ENCODE results near the gene CYP4F3.
"Not testable (repeated sequence)": the region's sequence is repeated elsewhere in the genome, so short reads cannot be mapped to it uniquely, and the experiment has no call there.

Gene CYP4F3

DNA sequence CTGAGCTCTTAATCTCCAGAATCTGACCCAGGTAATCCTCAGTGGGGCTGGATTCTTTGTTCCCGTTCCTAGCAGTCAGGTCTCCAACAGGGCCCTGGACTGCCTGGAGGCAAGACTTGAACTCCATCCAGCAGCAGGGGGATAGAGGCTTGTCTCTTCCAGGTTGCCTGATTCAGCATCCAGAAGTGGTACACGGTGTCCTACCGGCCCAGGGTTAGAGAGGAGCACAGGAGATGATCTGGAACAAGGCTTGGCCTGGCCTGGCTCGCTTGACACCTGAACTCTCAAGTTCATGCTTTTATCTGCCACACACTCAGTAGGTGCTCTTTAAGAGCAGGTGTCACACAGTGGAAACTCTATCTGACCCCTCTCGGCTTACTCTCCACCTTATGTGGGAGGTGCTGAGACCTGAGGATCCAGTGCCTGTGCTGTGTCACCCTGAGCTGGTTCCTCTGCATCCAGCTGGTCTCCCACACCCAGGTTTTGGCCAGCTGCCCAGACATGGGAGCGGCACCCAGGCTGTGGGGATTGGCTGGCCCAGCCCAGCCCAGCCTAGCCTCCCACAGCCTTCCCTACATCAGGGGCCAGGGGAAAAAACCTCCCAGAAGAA is at the start of gene CYP4F3:
TSS of gene CYP4F3 (plus strand) at position 604 of the 610 bp plus-strand sequence. CDS start 519 bp downstream, outside the sequence.
- DNase-seq, result peak in 27 of 58 donors; percentile 3 to 49 (median 15)

- no peak for DNase-seq
These were observed 48.9 kb upstream of the CYP4F3 start for GRCh38 chr19:15591796-15592195.

GRCh38 chr19:15592506-15592905 is 48.2 kb upstream of the CYP4F3 start:
- DNase-seq, result not testable (repeated sequence)

DNA sequence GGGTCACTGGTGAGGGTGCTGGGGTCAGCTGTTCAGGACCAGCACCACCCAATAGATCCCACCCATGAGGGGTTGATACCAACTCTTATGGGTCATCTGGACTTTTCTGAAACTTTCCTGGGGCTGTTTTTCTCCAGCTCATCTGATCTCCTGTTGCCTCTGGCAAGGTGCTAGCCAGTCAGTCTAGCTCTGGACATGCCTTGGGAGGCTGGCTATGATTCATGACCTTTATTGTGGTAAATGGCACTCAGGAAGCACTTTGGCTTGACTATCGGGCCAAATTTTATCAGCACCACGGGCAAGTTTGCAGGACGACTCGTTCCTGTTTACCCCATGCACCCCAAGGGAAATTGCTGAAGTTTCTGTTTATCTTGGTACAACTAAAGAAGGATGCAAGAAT is 46.9 kb upstream of the CYP4F3 start:
- DNase-seq, result not testable (repeated sequence)

GRCh38 chr19:15595069-15595468 is 45.6 kb upstream of the CYP4F3 start:
- no peak for DNase-seq

DNA sequence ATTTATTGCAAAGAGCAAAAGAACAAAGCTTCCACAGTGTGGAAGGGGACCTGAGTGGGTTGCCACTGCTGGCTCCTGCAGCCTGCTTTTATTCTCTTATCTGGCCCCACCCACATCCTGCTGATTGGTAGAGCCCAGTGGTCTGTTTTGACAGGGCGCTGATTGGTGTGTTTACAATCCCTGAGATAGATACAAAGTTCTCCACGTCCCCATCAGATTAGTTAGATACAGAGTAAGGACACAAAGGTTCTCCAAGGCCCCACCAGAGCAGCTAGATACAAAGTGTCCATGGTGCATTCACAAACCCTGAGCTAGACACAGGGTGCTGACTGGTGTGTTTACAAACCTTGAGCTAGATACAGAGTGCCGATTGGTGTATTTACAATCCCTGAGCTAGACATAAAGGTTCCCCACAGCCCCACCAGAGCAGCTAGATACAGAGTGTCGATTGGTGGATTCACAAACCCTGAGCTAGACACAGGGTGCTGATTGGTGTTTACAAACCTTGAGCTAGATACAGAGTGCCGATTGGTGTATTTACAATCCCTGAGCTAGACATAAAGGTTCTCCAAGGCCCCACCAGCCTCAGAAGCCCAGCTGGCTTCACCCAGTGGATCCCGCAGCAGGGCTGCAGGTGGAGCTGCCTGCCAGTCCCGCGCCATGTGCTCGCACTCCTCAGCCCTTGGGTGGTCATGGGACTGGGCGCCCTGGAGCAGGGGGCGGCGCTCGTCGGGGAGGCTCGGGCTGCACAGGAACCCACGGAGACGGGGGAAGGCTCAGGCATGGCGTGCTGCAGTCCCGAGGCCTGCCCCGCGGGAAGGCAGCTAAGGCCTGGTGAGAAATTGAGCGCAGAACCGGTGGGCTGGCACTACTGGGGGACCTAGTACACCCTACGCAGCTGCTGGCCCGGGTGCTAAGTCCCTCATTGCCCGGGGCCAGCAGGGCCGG is 32.4 kb upstream of the CYP4F3 start:
- DNase-seq, result not testable (repeated sequence)

DNA sequence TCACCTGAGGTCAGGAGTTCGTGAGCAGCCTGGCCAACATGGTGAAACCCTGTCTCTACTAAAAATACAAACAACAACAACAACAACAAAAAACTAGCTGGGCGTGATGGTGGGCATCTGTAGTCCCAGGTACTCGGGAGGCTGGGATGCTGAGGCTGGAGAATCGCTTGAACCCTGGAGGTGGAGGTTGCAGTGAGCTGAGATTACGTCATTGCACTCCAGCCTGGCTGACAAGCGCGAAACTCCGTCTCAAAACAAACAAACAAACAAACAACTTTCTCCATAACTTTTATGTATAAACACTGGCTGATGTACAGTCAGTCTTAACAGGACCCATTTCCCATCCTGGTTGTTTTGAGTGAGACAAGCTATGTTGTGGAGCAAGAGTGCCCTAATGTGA is 31.4 kb upstream of the CYP4F3 start:
- no peak for DNase-seq

- no peak for DNase-seq
These were observed 28.4 kb upstream of the CYP4F3 start for GRCh38 chr19:15612342-15612741.

- DNase-seq, result no peak
These were observed 27.4 kb upstream of the CYP4F3 start for GRCh38 chr19:15613338-15613737.

DNA sequence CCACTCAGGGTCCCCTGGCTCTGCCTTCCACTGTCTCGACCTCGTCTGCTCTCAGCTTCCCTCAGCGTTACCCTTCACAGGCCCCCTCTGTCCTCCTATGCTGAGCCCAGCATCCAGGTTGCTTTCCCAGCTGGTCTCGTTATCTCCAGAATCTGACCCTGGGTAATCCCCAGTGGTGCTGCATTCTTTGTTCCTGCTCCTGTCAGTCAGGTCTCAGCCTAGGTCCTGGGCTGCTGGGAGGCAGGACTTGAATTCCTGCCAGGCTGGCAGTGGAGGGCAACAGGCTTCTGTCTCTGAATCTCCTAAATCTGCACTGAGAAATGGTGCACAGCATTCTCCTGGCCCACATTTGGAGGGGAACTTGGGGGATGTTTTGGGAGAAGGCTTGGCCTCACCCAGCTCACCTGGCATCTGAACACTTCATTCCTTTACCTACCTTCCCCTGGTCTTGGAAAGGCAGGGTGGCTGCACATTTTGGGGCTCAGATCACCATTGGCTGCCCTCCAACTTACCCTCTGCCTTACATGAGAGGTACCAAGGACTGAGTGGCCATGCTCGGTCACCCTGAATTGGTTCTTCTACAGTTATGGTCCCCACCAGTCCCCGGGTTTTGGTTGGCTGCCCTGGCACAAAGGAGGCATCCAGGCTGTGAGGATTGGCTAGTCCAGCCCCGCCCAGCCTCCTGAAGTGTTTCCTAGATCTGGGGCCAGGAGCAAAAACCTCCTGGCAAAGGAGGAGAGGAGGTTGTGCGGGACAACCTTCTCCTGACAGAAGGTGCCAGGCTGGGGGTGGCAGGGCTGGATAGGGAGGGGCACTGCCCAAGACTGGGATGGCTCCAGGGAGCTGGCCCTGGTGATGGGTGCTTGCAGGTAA is 26.0 kb upstream of the CYP4F3 start, which contains the start of gene CYP4F8:
TSS of gene CYP4F8 (plus strand) at position 712 of the 873 bp plus-strand sequence. CDS start 399 bp downstream, outside the sequence.
- no peak for DNase-seq

- no peak for DNase-seq
These were observed 25.2 kb upstream of the CYP4F3 start for GRCh38 chr19:15615526-15615925.

DNA sequence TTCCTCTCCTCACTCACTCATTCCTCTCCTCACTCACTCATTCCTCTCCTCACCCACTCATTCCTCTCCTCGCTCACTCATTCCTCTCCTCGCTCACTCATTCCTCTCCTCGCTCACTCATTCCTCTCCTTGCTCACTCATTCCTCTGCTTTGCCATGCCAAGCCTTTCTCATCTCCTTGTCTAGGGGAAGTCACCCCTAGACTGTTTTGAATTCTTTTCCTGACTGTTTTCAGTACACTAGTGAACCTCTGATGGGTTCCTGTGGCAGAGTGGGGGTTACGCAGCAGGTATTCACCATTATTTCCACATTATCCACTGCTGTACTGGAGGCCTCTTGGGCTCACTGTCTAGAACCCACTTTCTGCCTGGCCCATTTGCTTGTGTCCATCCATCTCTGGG is 24.5 kb upstream of the CYP4F3 start:
- no peak for DNase-seq

- DNase-seq, result no peak
These were observed 23.9 kb upstream of the CYP4F3 start for GRCh38 chr19:15616627-15617270.

- no peak for DNase-seq
These were observed 22.4 kb upstream of the CYP4F3 start for GRCh38 chr19:15618321-15618720.

- DNase-seq, result no peak
These were observed 18.9 kb upstream of the CYP4F3 start for GRCh38 chr19:15621801-15622200.

DNA sequence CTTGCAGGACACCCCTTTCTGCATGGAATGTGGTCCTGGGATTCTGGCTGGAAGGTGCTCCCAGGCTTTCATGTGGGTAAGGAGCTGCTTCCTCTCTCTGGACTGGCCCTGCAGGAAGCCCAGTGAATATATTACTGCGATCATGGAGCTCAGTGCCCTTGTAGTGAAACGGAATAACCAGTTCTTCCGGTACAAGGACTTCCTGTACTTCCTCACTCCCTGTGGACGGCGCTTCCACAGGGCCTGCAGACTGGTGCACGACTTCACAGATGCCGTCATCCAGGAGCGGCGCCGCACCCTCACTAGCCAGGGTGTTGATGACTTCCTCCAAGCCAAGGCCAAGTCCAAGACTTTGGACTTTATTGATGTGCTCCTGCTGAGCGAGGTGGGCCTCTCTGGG is 17.7 kb upstream of the CYP4F3 start:
- no peak for DNase-seq

DNA sequence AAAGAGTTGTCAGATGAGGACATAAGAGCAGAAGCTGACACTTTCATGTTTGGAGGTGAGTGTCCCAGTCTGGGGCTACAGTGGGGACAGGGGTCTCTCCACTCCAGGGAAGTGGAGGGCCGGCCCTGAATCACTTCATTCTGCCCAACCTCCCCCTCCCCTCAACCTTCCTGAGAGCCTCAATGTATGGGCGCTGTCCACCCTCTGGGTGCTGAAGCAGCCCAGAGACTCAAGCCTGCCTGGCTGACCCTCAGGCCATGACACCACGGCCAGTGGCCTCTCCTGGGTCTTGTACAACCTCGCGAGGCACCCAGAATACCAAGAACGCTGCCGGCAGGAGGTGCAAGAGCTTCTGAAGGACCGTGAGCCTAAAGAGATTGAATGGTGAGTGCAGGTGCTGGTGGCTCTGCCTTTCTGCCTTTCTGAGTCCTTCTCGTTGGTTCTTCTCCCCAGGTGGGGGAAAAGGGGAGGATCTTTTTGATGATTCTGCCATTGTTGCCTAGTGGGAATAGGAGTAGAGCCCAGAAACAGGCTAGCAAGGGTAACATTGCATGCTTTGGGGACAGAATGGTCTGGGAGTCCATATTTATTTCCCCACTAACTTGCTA is 16.9 kb upstream of the CYP4F3 start:
- no peak for DNase-seq

GRCh38 chr19:15628236-15629002 is 12.3 kb upstream of the CYP4F3 start:
- DNase-seq, result no peak

All from anterior cingulate cortex (tissue), 58 donors.